Measurements from ENCODE around the gene ALDH3B1. TPM values are rescaled to one million over a fixed set of nuclear protein-coding genes. Genes with fewer than 3 reads are reported as not detected.

Gene ALDH3B1
- total RNA-seq, 1 donor from 2014 or later: 0.94 TPM

DNA sequence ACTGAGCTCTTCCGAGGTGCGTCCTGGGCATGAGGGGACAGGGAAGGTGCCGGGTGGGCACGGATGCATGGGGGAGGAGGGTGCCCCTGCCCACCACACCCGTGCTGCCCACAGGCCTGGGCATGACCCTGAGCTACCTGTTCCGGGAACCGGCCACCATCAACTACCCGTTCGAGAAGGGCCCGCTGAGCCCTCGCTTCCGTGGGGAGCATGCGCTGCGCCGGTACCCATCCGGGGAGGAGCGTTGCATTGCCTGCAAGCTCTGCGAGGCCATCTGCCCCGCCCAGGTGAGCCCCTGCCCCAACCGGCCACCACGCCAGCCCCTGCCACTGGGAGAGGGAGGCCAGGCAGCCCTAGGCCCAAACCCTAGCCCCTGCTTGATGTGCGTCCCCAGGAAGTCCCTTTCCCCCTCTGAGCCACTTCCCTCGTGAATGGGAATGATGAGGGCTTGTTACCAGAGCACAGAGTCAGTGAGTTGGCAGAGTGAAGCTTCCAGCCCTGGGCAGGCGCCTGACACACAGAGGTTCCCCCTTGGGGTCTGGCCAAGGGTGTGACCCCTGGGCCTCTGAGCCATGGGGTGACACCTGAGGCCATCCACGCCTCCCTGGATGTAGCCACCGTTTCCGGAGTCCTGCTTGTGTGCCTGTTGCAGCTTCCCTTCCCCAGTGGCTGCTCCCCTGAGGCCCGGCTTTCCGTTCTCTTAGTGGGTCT is 23.0 kb downstream of the ALDH3B1 start:
- no peak for DNase-seq

DNA sequence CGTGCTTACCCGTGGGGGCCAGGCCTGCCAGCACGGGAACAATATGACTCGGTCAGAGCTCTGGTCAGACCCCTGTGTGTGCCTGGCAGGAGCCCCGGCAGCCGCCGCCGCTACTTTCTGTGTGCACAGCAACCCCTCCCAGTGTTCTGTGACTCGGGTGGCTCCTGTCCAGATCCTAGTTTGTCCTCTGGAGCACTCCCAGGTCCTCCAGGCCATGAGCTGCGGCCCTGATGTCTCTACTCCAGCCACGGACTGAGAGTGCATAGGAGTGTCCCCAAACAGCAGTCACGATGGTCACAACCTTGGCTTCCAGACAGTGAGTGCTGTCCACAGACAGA is 23.6 kb downstream of the ALDH3B1 start:
- DNase-seq: no peak

DNA sequence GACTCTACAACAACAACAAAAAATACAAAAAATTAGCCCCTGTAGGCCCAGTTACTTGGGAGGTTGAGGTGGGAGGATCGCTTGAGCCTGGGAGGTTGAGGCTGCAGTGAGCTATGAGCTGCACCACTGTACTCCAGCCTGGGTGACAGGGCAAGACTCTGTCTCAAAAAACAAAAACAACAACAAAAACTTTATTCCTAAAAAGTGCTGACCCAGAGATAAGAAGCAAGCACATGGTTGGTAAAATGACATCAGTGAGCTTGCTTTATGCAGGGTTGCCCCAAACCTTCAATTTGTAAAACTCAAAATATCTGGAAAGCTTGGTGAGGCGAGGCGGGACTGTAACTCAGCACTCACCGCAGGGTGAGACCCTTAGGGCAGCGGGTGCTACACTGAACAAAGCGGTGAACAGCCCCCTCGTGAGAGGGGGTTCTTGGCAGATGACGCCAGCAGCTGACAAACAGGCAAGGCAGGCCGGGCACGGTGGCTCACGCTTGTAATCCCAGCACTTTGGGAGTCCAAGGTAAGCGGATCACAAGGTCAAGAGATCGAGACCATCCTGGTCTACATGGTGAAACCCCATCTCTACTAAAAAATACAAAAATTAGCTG is 25.2 kb downstream of the ALDH3B1 start:
- no peak for DNase-seq

DNA sequence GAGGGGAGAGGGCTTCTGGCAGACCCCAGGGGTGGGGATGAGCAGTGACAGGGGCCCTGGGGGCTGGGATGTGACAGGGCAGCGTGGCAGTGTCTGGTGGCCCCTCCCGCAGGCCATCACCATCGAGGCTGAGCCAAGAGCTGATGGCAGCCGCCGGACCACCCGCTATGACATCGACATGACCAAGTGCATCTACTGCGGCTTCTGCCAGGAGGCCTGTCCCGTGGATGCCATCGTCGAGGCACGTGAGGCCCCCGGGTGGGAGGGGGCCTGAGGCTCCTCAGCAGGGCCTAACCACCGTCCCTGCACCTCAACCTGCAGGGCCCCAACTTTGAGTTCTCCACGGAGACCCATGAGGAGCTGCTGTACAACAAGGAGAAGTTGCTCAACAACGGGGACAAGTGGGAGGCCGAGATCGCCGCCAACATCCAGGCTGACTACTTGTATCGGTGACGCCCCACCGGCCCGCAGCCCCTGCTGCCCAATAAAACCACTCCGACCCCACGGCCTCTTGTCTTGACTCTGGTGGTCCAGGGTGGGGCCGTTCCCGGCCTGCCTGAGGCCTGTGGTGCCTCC is 26.1 kb downstream of the ALDH3B1 start:
- no peak for DNase-seq

DNA sequence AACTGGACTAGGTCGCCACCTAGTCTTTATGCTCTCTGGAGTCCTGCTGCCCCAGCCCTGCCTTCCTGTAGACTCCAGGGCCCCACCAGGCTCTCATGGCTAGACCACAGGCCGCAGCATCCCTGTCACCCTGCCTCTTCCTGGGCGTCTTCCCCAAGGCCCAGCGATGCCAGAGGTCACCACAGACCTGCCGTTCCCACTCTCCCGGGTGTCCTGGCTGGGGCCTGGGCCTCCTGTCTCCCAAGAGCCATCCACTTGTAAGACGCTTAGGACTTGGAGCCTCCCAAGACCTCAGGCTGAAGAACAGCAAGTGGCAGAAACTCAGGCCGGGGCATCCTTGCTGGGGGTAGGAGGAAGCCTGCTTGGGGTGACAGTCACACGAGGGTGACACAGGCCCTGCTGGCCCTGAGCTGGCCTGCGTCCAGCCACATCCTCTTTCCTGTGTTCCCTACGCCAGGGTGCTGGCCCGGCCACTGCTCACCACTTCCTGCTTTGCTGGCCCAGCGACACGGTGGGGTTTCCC is 26.7 kb downstream of the ALDH3B1 start:
- DNase-seq: no peak

DNA sequence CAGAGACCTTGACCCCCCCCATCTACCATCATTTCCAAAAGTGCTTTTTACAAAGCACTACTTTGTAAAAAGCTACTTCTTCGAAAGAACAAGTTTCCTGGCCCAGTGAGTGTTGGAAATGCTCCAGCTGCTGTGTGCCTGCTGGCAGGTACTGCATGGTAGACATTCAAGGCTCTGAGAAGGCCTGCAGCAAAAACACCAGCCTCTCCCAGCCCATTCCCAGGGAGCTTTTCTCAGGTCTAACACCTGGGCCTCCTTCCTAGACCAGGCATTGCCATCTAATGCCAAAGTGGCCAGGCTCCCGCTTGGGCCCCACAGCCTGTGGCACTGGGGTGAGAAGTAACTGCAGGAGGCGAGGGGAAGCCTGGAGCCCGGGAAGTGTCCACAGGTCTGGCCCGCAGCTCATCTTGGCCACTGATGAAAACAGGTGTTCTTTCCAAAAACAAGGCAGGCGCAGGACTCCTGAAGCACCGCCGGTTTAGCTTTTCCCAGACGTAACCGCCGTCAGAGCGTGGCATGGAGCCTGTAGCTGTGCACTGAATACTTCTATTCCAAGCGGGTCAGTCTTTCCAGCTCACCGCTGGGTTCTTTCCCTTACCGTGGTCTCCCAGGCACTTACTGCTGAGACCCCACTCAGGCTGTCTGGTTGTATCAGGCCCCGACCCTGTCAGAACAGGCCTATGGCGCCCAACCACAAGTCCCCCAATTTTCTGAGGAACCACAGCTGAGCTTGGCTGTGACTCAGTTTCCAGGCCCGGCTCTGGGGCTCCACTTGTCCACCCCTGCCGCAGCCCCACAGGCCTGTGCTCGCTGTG is 27.5 kb downstream of the ALDH3B1 start:
- DNase-seq: no peak

DNA sequence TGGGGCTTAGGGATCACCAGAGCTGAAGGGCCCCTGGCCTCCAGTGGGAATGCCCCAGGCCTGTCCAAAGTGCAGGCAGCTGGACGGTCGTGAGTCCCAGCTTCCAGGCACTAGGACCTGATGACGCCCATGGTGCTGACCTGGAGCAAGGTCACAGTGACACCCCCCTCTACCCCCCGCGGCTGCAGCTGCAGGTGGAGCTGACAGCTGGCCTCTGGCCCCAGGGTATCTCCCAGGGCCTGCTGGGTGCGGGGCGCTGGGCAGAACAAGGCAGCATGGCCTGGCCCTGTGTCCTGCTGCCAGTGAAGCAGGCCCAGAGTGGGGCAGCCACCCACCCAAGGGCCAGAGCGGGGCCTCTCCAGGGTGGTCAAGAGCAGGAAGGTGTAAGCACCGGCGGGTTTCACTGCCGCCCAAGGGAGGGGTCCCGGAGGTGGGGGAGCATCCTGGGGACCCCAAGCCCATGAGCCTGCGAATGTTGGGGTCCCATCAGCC is 28.1 kb downstream of the ALDH3B1 start:
- DNase-seq: no peak

DNA sequence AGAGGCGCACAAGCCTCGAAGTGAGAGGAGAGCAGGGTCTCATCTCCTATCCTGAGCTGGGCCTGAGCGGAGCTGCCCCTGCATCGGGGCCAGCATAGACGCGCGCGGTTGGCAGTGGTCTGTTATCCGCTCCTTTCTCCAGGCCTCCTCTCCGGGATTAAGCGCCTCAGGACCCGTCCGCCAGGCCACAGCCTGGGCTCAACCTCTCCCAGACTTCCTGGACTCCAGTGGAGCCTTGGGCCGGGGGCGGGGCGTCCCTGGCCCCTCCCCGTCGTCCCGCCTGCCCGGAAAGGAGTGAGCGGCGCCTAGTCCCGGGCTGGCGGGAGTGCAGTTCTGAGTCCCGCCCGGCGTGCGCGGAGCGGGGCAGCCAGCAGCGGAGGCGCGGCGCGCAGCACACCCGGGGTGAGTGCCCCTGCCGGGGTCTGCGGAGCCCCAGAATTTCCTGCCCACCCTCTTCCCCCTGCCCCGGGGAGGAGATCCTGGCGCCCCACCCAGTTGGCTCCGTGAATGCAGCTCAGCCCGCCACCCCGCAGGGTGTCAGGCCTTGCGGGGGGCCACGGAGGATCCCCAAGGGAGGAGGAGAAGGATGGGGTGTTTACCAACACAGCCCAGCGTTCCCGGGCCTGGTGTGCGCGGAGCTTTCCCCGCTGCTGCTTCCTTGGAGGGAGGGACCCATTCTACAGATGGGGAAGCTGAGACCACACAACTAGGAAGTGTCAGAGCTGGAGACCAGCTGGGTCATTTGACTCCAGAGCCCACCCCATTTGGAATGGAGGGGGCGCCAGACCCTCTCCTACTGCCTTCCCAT is 28.8 kb downstream of the ALDH3B1 start, which contains the start of gene TCIRG1:
TSS of gene TCIRG1 (plus strand) at position 308 of the 808 bp plus-strand sequence. CDS start 2,247 bp downstream, outside the sequence.
- peak; percentile 36 for DNase-seq

DNA sequence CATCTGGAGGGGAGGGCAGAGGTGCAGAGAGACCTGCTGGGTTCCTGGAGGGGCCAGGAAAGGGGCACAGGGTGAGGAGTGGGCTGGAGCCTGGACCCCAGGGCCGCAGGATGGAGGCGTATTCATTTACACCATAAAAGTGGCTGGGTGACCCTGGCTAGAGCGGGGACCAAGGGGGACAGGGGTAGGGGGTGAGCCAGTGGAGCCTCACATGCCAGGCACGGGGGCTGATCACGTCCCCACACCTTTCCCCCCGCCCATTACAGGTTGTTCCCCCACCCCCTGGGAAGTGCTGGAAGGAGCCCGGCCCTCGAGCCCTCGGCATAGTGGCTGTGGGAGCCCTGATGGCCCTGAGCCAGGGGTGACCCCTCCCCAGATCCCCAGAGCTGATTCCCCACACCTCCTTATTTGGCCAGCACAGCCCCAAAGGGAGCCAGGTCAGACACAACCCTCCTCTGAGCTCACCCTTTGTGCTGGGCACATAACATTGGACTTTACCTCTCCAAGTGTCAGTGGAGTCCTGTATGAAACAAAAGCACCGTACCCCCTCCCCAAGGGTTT is 29.5 kb downstream of the ALDH3B1 start:
- DNase-seq: no peak

DNA sequence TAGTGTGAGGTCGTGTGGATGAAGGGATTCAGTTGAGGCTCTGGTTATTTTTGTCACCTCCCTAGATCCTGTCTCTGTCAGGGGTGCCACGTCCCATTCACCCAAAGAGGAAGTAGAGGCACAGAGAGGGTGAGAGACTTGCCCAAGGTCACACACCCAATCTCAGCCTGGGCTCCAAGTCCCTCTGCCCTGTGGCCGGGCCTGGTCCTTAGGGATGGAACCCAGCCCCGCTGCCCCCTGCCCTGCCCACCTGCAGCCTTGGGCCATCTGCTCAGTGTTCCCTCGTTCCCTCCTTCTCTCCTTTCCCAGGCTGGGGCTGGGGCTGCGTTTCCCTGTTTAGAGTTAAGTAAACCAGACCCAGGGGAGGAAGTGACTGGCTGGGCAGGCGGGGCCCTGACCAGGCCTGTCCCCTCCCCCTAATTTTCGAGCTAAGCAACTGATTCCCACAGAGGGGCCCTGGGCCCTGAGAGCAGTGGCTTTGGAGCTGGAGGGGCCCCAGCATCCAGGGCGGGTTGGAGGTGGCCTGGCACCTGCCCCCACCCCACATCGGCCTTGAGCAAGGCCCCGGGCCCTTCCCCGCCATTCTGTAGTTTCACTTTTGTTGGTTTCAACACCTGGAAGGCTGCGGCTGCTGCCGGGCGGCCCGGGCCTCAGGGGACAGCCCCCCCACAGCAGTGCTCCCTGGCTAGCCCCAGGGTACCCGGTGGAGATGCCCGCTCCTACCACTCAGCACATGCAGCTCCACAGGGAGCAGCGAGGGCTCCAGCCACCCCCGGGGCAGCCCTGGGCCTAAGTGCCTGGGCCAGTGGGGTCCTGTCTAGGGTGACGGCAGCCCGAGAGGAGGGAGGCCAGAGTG is 30.2 kb downstream of the ALDH3B1 start:
- DNase-seq: no peak

DNA sequence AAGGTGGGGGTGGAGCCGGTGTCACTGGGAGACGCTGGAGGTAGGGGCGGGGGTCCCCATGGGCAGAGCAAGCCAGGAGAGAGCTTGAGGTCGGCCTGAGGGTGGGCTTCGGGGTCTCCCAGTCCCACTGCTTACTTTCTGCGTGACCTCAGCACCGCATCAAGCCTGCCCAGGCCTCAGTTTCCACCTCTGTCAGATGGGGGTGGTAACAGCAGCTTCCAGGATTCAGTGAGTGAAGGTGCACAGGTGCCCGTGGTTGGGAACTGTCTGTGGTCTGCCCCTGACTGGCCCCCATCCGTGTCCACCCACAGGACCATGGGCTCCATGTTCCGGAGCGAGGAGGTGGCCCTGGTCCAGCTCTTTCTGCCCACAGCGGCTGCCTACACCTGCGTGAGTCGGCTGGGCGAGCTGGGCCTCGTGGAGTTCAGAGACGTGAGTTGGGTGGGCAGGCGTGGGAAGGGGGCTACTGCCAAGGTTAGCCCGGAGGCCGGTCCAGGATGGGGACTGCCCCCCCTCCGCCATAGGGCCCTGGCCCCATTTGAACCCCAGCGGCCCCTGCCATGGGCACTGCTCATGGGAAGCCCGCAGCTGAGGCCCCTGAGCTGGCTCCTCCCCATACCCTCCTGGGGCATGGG is 30.9 kb downstream of the ALDH3B1 start:
- DNase-seq: no peak

DNA sequence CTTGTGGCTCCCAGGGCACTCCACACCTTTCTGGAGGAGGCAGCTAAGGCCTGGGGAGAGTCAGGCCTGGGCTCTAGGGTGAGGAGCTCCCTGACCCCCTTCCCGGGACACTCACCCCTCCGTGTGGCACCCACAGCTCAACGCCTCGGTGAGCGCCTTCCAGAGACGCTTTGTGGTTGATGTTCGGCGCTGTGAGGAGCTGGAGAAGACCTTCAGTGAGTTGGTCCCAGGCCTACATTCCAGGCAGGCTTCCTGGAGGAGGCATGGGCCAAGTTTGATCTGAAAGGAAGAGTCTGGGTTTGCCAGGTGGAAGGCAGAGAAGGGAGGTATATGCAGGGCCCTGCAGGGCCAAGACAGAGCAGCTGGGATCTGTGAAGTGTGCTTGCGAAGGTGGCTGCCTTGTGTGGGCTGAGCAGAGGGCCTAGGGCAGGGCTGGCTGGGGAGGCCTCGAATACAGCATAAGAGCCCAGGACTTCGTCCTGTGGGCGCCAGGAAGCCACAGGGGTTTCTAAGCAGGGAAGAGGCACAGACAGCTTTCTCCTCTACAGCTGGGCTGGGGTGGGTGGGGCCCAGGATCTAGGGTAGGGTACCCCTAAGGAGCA is 31.6 kb downstream of the ALDH3B1 start:
- DNase-seq: no peak

DNA sequence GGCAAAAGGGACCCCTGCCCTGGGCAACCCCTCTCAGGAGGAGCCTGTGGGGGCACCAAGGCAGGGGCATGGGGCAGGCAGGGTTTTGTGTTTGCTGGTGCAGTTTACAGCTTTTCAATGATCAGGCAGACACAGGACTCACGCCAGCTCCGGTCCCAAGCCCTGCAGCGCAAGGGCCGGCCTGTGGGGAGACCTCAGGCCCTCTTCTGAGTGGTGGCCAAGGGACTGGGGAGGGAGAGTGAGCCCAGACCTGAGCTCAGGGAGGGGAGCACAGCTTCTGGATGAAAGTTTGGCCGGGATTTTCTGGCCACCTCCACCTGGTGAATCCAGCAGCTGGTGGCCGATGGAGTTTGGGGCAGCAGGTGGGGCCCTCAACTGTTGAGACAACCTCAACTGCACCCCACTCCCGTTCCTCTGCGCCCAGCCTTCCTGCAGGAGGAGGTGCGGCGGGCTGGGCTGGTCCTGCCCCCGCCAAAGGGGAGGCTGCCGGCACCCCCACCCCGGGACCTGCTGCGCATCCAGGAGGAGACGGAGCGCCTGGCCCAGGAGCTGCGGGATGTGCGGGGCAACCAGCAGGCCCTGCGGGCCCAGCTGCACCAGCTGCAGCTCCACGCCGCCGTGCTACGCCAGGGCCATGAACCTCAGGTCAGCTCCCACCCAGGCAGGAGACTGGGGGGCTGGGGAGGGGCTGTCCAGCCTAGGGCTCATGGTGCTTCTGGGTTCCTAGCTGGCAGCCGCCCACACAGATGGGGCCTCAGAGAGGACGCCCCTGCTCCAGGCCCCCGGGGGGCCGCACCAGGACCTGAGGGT is 32.3 kb downstream of the ALDH3B1 start:
- no peak for DNase-seq

DNA sequence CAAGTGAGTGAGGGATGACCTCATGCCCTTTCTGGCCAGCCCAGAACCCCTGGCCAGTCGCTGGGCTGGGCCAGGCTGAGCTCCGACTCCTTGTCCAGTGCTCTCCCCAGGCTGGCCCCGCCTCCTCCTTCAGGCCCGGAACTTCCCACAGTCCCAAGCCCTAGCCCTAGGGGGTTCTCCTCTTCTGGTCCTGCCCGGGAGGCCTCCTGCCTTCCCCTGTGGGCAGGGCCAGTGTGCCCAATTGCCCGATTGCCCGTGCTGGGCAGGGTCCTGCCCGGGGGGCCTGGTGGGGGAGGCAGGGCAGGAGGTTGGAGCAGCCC is 32.9 kb downstream of the ALDH3B1 start:
- no peak for DNase-seq

DNA sequence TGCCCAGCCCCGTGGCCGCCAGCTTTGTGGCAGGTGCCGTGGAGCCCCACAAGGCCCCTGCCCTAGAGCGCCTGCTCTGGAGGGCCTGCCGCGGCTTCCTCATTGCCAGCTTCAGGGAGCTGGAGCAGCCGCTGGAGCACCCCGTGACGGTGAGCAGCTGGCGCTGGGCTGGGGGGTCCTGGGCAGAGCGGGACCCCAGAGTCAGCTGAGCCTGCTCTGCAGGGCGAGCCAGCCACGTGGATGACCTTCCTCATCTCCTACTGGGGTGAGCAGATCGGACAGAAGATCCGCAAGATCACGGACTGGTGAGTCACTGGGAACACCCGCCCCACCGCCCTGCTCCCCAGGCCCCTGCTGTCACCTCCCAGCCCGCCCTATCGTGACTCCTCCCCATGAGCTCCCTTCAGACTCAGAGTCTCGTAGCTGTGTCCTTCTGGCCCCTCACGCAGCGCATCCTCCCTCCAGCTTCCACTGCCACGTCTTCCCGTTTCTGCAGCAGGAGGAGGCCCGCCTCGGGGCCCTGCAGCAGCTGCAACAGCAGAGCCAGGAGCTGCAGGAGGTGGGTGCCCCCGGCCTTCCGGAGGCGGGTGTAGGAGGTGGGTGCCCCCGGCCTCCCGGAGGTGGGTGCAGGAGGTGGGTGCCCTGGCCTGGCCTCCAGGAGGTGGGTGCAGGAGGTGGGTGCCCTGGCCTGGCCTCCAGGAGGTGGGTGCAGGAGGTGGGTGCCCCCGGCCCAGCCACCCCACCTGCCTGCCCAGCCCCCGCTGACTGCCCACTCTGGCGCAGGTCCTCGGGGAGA is 33.4 kb downstream of the ALDH3B1 start:
- no peak for DNase-seq

DNA sequence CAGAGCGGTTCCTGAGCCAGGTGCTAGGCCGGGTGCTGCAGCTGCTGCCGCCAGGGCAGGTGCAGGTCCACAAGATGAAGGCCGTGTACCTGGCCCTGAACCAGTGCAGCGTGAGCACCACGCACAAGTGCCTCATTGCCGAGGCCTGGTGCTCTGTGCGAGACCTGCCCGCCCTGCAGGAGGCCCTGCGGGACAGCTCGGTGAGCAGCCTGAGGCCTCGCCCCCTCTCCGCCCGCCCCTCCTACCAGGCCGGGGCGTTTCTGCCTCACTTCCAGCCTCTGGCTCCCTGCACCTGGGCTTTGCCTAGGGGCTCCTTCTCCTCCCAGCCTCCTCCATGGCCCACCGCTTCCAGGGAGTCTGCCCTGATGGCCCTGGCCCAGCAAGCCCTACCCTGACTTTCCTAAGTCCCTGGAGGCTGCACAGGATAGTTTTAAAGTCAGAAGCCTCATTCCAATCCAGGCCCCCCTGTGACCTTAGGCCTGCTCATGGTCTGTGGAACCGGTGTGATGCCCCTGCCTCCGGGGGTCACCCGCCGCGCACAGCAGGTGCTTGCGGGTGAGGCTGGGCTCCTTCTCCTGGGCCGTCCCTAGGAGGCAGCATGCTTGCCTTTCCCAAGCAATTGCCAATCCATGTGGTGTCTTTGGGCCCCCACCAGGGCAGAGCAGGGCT is 34.2 kb downstream of the ALDH3B1 start:
- DNase-seq: no peak

DNA sequence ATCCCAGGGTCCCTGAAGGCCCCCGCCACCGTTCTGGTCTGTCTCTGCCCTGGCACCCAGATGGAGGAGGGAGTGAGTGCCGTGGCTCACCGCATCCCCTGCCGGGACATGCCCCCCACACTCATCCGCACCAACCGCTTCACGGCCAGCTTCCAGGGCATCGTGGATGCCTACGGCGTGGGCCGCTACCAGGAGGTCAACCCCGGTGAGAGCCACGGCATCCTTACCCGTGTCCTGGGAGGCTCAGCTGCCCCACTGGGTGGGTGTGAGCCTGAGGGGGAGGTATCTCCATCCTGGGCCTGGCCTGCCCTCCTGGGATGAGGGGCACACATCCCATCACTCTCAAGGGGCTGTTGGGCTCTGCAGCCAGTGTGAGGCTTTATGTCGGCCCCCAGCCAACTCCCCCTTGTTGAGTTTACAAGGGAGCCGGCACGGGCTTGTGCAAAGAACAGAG is 34.8 kb downstream of the ALDH3B1 start:
- no peak for DNase-seq

All from occipital lobe (tissue), 2 donors.